GM21737 (cell line): ENCODE measurements around the gene KRT4.

Experiments
- ATAC-seq: cut with Tn5 transposase; IDR thresholded peaks from one replicate; pipeline ENCODE4 v1.9.1; 2021; ENCODE audit warnings: mild to moderate bottlenecking, moderate library complexity; ENCODE audit not compliant: unreplicated experiment

KRT4 gene

GRCh38 chr12:52822771-52823510, 9.0 kb upstream of the KRT4 start:
- ATAC-seq: no peak

GRCh38 chr12:52821826-52822660, 8.1 kb upstream of the KRT4 start:
- no peak for ATAC-seq

GRCh38 chr12:52821071-52821730, 7.3 kb upstream of the KRT4 start:
- no peak for ATAC-seq

DNA sequence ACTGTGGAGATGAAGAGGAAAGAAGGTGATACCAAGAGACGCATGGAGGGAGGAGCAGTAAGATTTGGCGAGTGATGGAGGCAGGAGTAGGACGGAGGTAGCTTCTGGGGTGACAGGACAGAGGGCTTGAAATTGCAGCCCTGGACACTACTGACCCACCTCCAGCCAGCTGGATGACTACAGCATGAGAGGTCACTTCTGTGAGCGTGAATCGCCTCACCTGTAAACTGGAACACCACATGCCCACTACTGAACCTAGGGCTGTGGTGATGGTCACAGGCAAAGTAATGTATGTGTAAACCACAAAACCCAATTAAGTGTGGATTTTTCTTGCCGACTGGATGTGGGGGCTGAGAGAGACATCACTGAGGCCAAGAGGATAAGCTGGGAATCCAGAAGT, 6.6 kb upstream of the KRT4 start:
- no peak for ATAC-seq

DNA sequence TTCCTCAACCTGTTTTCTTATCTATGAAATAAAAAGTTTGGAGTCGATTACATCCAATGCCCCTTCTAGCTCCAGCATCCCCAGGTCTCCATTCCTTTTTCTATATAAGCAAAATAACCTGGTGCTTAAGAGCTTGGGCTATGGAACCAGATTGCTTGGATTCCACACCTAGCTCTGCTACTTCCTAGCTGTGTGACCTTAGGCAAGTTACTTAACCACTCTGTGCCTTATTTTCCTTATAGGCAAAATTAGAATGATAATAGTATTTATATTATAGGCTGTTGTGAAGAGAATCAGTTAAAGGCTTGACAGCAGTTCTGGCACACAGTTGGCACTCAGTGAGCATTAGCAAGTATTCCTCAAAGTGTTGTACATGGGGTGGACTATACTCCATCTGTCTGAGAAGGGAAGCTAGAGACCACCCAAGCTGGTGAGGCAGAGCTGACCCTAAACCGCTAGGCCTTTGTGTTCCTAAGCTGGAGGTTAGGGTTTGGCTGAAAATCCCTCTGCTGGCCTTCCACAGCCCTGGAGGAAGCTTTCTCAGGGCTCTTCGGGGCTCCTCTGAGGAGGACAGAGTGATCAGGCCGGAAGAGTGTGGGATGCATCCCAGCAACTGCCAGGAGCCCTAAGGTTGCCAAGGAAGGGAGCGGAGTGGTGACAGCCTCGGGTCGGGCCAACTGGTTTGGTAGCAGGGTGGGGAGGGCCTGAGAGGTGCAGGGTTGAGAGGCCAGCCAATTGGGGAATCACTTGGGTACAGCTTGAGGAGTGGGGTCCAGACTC, 6.0 kb upstream of the KRT4 start:
- ATAC-seq: no peak

GRCh38 chr12:52818887-52819420, 5.0 kb upstream of the KRT4 start:
- ATAC-seq: no peak

- no peak for ATAC-seq
Measured at GRCh38 chr12:52818388-52818787, 4.5 kb upstream of the KRT4 start.

DNA sequence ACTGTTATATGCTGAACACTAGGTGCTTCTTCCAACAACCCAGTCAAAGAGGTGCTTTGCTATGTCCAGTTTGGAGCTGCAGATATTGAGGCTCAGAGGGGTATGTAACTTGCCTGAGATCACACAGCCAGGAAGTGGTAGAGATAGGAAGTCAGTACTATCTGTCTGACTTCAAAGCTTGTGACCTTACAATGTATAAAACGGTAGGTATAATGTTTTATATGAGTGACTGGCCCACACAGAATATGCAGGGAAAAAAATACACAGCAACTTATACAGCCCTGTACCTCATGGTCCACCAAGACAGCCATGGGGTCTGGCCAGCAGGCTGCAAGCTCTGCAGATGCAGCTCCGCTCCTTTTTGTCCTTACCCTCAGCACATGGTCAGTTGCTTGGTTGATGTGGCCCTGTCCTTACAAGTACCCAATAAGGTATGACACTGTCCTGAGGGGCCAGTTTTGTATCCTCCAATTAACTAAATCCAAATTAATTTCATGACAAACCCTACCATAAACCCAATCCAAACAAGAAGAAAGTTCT, 3.9 kb upstream of the KRT4 start:
- ATAC-seq: no peak

- ATAC-seq: no peak
Measured at GRCh38 chr12:52817003-52817698, 3.2 kb upstream of the KRT4 start.

DNA sequence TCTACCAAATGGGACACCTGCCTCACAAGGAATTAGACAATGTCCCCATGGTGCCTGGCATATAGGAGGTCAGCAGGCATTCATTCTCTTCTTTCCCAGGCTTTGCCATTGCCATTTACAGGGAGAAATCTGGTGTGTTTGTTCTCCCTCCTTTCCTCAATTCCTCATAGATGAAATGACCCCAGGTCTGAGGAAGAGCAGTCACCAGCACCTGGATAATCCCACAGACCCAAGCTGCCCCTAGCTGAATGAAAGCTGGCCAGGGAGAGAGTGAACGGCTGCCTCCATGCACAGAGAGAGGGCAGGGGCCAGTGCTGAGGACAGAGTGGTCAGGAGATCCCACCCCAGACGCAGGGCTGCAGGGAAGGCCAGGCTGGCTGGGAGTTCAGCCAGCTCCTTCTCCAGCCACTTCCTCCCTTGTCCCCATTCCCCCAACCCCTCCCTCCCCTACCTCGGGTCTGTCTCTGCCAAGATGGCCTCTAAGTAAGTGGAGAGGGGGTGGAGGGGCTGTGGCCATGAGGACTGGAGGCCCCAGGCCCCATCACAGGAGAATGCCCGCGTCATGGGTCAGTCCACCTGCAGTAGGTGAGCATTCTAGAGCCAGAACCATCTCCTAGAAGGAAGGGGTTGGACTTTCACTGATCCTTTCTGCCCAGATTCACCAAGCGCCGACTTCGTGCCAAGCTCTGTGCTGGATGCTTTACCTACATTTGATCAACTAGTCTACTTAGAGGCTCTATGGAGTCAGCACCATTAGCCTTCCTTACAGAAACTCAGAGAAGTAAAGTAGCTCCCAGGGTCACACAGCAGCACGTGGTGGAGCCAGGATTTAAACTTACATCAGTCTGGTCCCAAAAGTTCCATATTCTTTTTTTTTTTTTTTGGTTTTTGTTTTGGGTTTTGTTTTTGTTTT, 2.0 kb upstream of the KRT4 start:
- ATAC-seq: no peak

GRCh38 chr12:52815161-52815560, 1.2 kb upstream of the KRT4 start:
- no peak for ATAC-seq

DNA sequence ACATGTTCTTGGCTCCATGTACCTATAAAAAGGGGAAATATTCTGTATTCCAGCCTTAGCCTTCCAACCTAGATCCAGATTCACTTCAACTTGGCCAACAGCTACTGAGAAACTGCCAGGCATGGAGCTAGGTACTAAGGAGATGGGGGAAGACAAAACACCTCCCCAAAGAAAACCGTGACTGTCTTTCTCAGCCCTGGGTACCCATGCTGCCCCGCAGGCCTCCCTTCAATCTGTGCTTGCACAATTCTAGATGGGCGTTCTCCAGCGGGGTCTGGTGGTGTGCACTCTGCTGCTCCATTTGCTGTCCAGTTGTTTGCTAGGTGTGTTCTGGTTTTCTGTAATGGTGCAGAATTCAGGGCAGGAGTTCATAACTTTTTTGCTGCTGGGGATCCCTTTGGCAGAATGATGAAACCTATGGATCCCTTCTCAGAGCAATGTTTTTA, 817 bp upstream of the KRT4 start:
- ATAC-seq: no peak

DNA sequence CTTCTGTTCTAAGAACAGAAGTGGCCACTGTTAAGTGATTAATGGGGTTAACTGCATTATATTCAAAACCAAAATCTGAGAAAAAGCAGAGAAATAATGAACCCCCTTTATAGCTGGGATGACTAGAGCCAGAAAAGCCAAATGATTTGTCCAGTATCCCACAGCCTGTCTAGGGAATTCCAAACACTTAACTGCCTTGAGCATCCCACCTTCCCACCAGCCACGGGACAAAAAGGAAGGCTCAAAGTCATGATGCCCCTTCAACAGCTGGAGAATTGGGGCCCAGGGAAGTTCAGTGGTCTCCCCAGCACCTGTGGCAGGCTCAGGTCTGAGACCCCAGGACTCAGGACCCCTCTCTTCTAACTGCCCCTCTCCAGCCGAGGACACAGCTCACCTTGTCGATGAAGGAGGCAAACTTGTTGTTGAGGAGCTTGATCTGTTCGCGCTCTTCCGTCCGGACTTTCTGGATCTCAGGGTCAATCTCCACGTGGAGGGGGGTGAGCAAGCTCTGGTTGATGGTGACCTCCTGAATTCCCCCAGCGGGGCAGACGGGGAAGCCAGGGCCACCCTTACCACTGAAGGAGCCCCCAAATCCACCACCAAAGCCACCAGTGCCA, 605 bp downstream of the KRT4 start:
- ATAC-seq: no peak

DNA sequence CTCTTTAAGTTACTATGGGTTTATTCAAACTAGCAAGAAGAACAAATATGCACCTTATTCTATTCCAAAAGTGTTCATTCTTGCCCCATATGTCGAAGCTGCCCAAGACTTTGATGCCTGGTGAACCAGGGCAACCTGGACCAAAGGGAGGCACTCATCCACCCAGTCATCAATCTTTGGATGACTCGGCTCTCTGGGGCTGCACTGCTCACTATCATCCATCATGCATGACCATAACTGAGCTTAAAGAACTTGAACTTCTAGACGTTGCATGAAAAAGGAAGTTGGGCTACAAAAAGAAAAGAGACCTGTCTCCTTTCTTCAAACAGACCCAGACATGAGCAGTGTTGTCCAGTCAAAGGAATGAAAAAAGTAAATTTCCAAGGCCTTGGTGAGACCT, 1.2 kb downstream of the KRT4 start:
- no peak for ATAC-seq

DNA sequence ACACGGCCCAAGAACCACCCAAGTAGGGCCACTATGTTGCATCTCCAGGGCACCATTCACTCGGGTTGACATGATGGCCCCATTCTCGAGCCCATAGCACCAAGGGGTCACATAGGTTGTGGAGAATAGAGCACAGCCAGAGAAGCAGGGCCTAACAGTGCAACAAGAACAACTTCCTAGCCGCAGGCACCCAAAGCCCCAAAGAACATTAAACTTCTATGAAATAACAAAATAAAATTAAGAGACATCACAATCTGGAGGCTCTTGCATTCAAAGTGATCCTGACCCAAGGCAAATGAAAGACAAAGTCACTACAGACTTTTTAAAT, 1.9 kb downstream of the KRT4 start:
- ATAC-seq: no peak

DNA sequence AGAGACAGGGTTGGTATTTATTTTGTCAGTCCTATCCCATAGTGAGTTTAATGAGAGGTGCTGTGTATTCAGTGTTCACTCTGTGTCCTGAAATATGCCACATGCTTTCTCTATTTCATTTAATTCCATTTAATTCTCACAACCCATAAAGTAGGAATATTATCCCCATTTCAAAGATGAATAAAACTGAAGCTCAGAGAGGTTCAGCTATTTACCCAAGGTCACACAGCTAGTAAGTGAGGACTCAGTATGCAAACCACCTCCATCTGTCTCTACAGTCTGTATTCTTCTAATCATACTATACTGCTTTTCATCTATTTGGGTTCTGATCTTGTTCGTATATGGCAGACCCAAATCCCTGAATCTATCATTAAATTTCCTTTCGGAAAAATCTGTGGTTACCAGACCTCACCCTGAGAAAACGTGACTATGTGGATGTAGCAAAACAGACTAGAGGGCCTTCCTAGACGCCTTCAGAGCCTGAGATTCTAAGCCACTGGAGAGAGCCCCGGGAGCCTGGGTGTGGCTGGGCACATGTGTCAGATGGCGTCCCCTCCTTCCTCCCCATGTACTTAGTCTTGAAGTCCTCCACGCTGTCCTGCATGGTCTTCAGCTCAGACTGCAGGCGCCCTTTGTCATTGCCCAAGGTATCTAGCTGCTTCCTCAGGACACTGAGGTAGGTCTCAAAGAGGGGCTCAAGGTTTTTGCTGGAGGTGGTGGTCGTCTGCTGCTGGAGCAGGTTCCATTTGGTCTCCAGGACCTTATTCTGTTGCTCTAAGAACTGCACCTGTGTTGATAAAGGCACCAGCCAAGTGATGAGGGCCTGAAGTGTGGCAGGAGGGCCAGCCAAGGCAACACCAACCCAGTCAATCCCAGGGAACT, 2.5 kb downstream of the KRT4 start:
- no peak for ATAC-seq

DNA sequence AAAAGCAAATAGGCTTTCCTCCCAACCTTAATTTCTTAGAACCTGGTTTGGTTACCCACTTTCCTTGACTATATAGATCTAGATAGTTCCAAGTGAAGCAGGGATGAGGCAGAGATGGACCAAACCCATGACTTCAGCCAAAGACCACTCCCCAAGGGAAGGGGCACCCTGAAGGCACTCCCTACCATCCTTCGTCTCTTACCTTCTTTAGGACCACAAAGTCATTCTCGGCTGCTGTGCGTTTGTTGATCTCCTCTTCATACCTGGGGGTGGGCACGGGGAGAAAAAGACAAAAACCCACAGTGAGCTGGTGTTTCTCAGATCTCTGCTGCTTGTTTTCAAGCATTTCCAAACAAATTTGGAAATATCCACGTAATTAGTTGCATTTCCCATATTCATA, 3.4 kb downstream of the KRT4 start:
- no peak for ATAC-seq

GRCh38 chr12:52809166-52809565, 4.8 kb downstream of the KRT4 start:
- ATAC-seq: no peak
